SH-SY5Y (cell line): Measurements from ENCODE around the gene CEP63.

Source experiments
- GATA2 ChIP-seq: IDR thresholded peaks from 2 replicates; pipeline ENCODE4 v1.6.1; 2011; ENCODE audit warnings: mild to moderate bottlenecking, low read depth, low read length
- GATA3 ChIP-seq: IDR thresholded peaks from 2 replicates; pipeline ENCODE4 v1.6.1; 2011; ENCODE audit warnings: low read depth, mild to moderate bottlenecking, low read length, moderate library complexity

- TF ChIP-seq GATA2 (no peak), GATA3 (no peak)
Observed at GRCh38 chr3:134608771-134609435, 123.0 kb downstream of the CEP63 start.
